Measurements from ENCODE around the gene ROR1.

The ROR1 gene

DNA sequence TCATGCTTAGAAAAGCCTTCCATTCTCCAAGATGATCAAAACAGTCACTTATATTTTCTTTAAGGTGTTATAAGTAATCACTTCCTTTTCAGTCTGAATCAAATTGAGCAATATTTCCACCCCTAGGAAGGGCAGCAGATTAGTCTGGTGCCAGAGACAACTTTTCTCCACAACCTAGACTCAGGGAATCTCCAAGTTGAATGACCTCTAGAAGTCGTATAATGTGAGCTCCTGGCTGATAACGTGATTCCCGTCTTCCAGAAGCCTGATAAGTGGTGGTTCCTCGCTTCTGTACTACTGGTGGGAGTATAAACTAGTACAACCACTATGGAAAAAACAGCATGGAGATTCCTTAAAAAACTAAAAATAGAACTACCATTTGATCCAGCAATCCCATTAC is 251.2 kb downstream of the ROR1 start:
- Histone ChIP-seq H3K36me3 (ENCODE audit: control insufficient read depth in 1 of 2, insufficient read depth in 2 of 2, low read depth in 1 of 2, low read length in 2 of 2) (no peaks in the 10 kb centered on the region), H3K4me3 (ENCODE audit: insufficient read depth in 1 of 2, low read depth in 1 of 2, low read length in 2 of 2) (no peak overlapping the region), H3K14ac (ENCODE audit: low read length in 2 of 2) (no peak overlapping the region), H2BK15ac (ENCODE audit: low read depth, poor library complexity, severe bottlenecking) (no peak overlapping the region), H4K8ac (ENCODE audit: low read length) (no peak overlapping the region), H2BK12ac (ENCODE audit: low read length in 2 of 2) (no peak overlapping the region), H2BK5ac (ENCODE audit: low read depth, low read length, poor library complexity, severe bottlenecking) (no peak overlapping the region), H2AFZ (ENCODE audit: low read depth, low read length) (no peak overlapping the region), H3K23ac (ENCODE audit: low read length in 2 of 2) (no peak overlapping the region), H3K4ac (ENCODE audit: low read depth in 1 of 2, low read length in 2 of 2) (no peak overlapping the region), H3K79me1 (replicated peaks; ENCODE audit: low read length, poor library complexity, severe bottlenecking) (peaks cover 3% of the 10 kb centered on the region), H3K9me3 (ENCODE audit: control insufficient read depth, low read length) (no peaks in the 10 kb centered on the region), H3K4me2 (ENCODE audit: low read length, poor library complexity, severe bottlenecking) (no peak overlapping the region), H3K27ac (ENCODE audit: low read length, poor library complexity, severe bottlenecking) (no peak overlapping the region), H3K9ac (ENCODE audit: low read length) (no peak overlapping the region), H2AK5ac (ENCODE audit: low read length, severe bottlenecking) (no peak overlapping the region), H2BK120ac (ENCODE audit: low read depth, low read length) (no peak overlapping the region), H3K27me3 (ENCODE audit: control insufficient read depth in 1 of 2, insufficient read depth in 1 of 2, low read length in 2 of 2) (no peaks in the 10 kb centered on the region), H4K91ac (ENCODE audit: low read length) (no peak overlapping the region), H3K4me1 (ENCODE audit: control insufficient read depth, insufficient read depth, low read depth, low read length) (no peaks in the 10 kb centered on the region), H3K18ac (ENCODE audit: low read depth in 1 of 2, low read length in 2 of 2) (no peak overlapping the region)
- 87% methylated on average over 4 of the region's 4 CpGs for WGBS
- no peak for DNase-seq

DNA sequence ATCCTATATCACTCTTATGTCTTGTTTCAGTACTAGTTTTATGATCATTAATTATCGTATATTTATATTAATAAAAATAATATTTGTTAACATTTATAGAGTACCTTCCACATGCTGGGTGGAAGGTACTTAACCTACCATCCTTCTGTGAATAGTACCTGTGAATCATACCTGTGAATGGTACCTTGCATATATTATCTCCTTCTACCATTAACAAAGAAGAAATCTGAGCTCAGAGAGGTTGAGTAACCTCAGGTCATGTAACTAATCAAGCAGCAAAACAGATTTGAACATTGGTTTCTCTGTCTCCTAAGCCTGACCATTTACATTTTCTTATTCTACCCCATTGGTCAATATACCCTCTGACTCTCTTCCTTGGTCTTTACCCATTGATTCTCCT is 255.2 kb downstream of the ROR1 start:
- Histone ChIP-seq H3K9ac (ENCODE audit: low read length) (no peak overlapping the region), H4K91ac (ENCODE audit: low read length) (no peak overlapping the region), H2AFZ (ENCODE audit: low read depth, low read length) (no peak overlapping the region), H3K9me3 (ENCODE audit: control insufficient read depth, low read length) (no peaks in the 10 kb centered on the region), H2BK5ac (ENCODE audit: low read depth, low read length, poor library complexity, severe bottlenecking) (no peak overlapping the region), H3K36me3 (ENCODE audit: control insufficient read depth in 1 of 2, insufficient read depth in 2 of 2, low read depth in 1 of 2, low read length in 2 of 2) (no peaks in the 10 kb centered on the region), H3K4me3 (ENCODE audit: insufficient read depth in 1 of 2, low read depth in 1 of 2, low read length in 2 of 2) (no peak overlapping the region), H2BK120ac (ENCODE audit: low read depth, low read length) (no peak overlapping the region), H4K8ac (ENCODE audit: low read length) (no peak overlapping the region), H3K4me1 (ENCODE audit: control insufficient read depth, insufficient read depth, low read depth, low read length) (peaks cover 3% of the 10 kb centered on the region), H3K27me3 (ENCODE audit: control insufficient read depth in 1 of 2, insufficient read depth in 1 of 2, low read length in 2 of 2) (no peaks in the 10 kb centered on the region), H2AK5ac (ENCODE audit: low read length, severe bottlenecking) (peak overlapping the region; percentile 98), H3K18ac (ENCODE audit: low read depth in 1 of 2, low read length in 2 of 2) (no peak overlapping the region), H3K4ac (ENCODE audit: low read depth in 1 of 2, low read length in 2 of 2) (no peak overlapping the region), H3K27ac (ENCODE audit: low read length, poor library complexity, severe bottlenecking) (no peak overlapping the region), H2BK15ac (ENCODE audit: low read depth, poor library complexity, severe bottlenecking) (no peak overlapping the region), H3K79me1 (replicated peaks; ENCODE audit: low read length, poor library complexity, severe bottlenecking) (peaks cover 3% of the 10 kb centered on the region), H3K14ac (ENCODE audit: low read length in 2 of 2) (no peak overlapping the region), H3K23ac (ENCODE audit: low read length in 2 of 2) (no peak overlapping the region), H2BK12ac (ENCODE audit: low read length in 2 of 2) (no peak overlapping the region), H3K4me2 (ENCODE audit: low read length, poor library complexity, severe bottlenecking) (no peak overlapping the region)
- no peak for DNase-seq
- no CpG with 5 or more reads among the region's 1 CpG for WGBS

DNA sequence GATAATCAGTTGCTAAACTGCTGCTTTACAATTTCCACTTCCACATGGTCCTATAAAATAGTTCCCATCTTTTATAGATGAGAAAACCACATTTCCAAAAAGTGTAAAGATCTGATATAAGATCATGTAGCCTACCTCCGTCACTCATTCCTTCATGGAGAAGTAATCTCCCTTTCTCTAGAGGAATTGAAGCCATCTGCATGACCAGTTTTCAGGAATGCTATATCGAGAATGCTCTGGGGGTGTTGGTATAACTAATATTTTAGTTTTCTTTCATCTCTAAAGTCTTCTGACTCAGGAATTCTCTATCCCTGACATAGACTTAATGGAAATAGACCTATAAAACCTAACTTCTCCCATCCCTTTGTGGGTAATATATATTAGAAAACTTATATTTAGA is 256.6 kb downstream of the ROR1 start:
- Histone ChIP-seq H3K4me1 (ENCODE audit: control insufficient read depth, insufficient read depth, low read depth, low read length) (peaks cover 3% of the 10 kb centered on the region), H3K23ac (ENCODE audit: low read length in 2 of 2) (no peak overlapping the region), H3K79me1 (replicated peaks; ENCODE audit: low read length, poor library complexity, severe bottlenecking) (peaks cover 4% of the 10 kb centered on the region), H3K9me3 (ENCODE audit: control insufficient read depth, low read length) (no peaks in the 10 kb centered on the region), H2BK5ac (ENCODE audit: low read depth, low read length, poor library complexity, severe bottlenecking) (no peak overlapping the region), H3K14ac (ENCODE audit: low read length in 2 of 2) (no peak overlapping the region), H3K4me2 (ENCODE audit: low read length, poor library complexity, severe bottlenecking) (no peak overlapping the region), H4K91ac (ENCODE audit: low read length) (no peak overlapping the region), H4K8ac (ENCODE audit: low read length) (no peak overlapping the region), H2BK15ac (ENCODE audit: low read depth, poor library complexity, severe bottlenecking) (no peak overlapping the region), H3K18ac (ENCODE audit: low read depth in 1 of 2, low read length in 2 of 2) (no peak overlapping the region), H3K4ac (ENCODE audit: low read depth in 1 of 2, low read length in 2 of 2) (no peak overlapping the region), H3K27ac (ENCODE audit: low read length, poor library complexity, severe bottlenecking) (peak overlapping the region; percentile 81), H2AK5ac (ENCODE audit: low read length, severe bottlenecking) (no peak overlapping the region), H3K36me3 (ENCODE audit: control insufficient read depth in 1 of 2, insufficient read depth in 2 of 2, low read depth in 1 of 2, low read length in 2 of 2) (no peaks in the 10 kb centered on the region), H3K27me3 (ENCODE audit: control insufficient read depth in 1 of 2, insufficient read depth in 1 of 2, low read length in 2 of 2) (no peaks in the 10 kb centered on the region), H3K9ac (ENCODE audit: low read length) (no peak overlapping the region), H2BK120ac (ENCODE audit: low read depth, low read length) (no peak overlapping the region), H2BK12ac (ENCODE audit: low read length in 2 of 2) (no peak overlapping the region), H3K4me3 (ENCODE audit: insufficient read depth in 1 of 2, low read depth in 1 of 2, low read length in 2 of 2) (no peak overlapping the region), H2AFZ (ENCODE audit: low read depth, low read length) (no peak overlapping the region)
- DNase-seq: no peak
- WGBS: no CpG with 5 or more reads among the region's 2 CpGs

DNA sequence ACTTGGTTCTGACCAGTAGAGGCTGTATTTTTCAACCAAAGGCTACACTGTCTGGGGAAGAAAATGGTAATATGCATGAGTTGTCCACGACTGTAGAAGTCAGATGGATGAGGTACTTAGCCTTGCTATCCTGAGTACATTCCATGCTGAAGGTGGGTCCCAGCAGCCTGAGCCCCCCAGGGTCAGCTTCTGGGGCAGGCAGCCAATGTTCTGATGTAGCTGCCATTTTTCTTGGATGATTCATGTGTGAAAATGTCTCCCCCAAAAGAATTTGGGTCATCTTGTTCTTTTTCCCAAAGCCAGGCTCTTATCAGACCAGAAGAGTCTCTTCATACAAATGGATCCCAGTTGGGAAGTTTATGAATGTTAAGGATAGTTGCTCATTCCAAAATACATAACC is 257.4 kb downstream of the ROR1 start:
- H3K79me1 ChIP-seq (replicated peaks; ENCODE audit: low read length, poor library complexity, severe bottlenecking): peaks cover 4% of the 10 kb centered on the region
- no peak overlapping the region for H3K4ac ChIP-seq (ENCODE audit: low read depth in 1 of 2, low read length in 2 of 2)
- H2BK15ac ChIP-seq (ENCODE audit: low read depth, poor library complexity, severe bottlenecking): no peak overlapping the region
- H3K4me2 ChIP-seq (ENCODE audit: low read length, poor library complexity, severe bottlenecking): no peak overlapping the region
- no peak overlapping the region for H2BK5ac ChIP-seq (ENCODE audit: low read depth, low read length, poor library complexity, severe bottlenecking)
- H3K4me1 ChIP-seq (ENCODE audit: control insufficient read depth, insufficient read depth, low read depth, low read length): peaks cover 3% of the 10 kb centered on the region
- H3K23ac ChIP-seq (ENCODE audit: low read length in 2 of 2): no peak overlapping the region
- no peak overlapping the region for H3K4me3 ChIP-seq (ENCODE audit: insufficient read depth in 1 of 2, low read depth in 1 of 2, low read length in 2 of 2)
- H2AK5ac ChIP-seq (ENCODE audit: low read length, severe bottlenecking): peak overlapping the region; percentile 88
- H3K14ac ChIP-seq (ENCODE audit: low read length in 2 of 2): no peak overlapping the region
- no peak overlapping the region for H2AFZ ChIP-seq (ENCODE audit: low read depth, low read length)
- no peak overlapping the region for H3K18ac ChIP-seq (ENCODE audit: low read depth in 1 of 2, low read length in 2 of 2)
- no peak overlapping the region for H2BK12ac ChIP-seq (ENCODE audit: low read length in 2 of 2)
- no peaks in the 10 kb centered on the region for H3K27me3 ChIP-seq (ENCODE audit: control insufficient read depth in 1 of 2, insufficient read depth in 1 of 2, low read length in 2 of 2)
- no peak overlapping the region for H4K8ac ChIP-seq (ENCODE audit: low read length)
- no peaks in the 10 kb centered on the region for H3K36me3 ChIP-seq (ENCODE audit: control insufficient read depth in 1 of 2, insufficient read depth in 2 of 2, low read depth in 1 of 2, low read length in 2 of 2)
- 90% methylated on average over 1 of the region's 1 CpG for WGBS
- no peak overlapping the region for H3K9ac ChIP-seq (ENCODE audit: low read length)
- DNase-seq: no peak
- H4K91ac ChIP-seq (ENCODE audit: low read length): no peak overlapping the region
- H3K9me3 ChIP-seq (ENCODE audit: control insufficient read depth, low read length): no peaks in the 10 kb centered on the region
- H2BK120ac ChIP-seq (ENCODE audit: low read depth, low read length): no peak overlapping the region
- H3K27ac ChIP-seq (ENCODE audit: low read length, poor library complexity, severe bottlenecking): peak overlapping the region; percentile 81
